Vagina (tissue), 2 donors: ENCODE data around the gene OR11A1. TPM values are rescaled to one million over a fixed set of nuclear protein-coding genes. Genes with fewer than 3 reads are reported as not detected.

Source experiments
- DNase-seq, 2 donors: peaks; one replicate each; pipeline ENCODE4 v3.0.0-alpha.2; 2017; ENCODE audit errors: extremely low spot score in 2 of 2
- H3K27ac ChIP-seq: fragments of 200-600 bp; sonication (generic); one replicate; pipeline ENCODE4 v1.5.1; 2019
- H3K27me3 ChIP-seq: fragments of 200-600 bp; sonication (generic); one replicate; pipeline ENCODE4 v1.5.1; 2019
- H3K36me3 ChIP-seq, 2 donors: fragments of 200-600 bp; sonication (generic); one replicate each; pipeline ENCODE4 v1.5.1; 2017 to 2019
- H3K4me1 ChIP-seq: fragments of 200-600 bp; sonication (generic); one replicate; pipeline ENCODE4 v1.5.1; 2019
- H3K4me3 ChIP-seq, 2 donors: fragments of 200-600 bp; sonication (generic); 1 replicate in 1 of 2; 2 replicates in 1 of 2; pipeline ENCODE4 v1.5.1; 2016 to 2019
- H3K9me3 ChIP-seq: fragments of 200-600 bp; sonication (generic); one replicate; pipeline ENCODE4 v1.5.1; 2019
- POLR2A ChIP-seq, 2 donors: fragments of 450-650 bp; IDR thresholded peaks; one replicate each; pipeline ENCODE4 v1.6.1; 2017; ENCODE audit warnings: antibody characterized with exemption in 2 of 2, mild to moderate bottlenecking in 2 of 2, moderate library complexity in 2 of 2
- POLR2AphosphoS5 ChIP-seq, 2 donors: sonication (generic); formaldehyde crosslinking; IDR thresholded peaks; one replicate each; pipeline ENCODE4 v1.9.0; 2017; ENCODE audit warnings: antibody characterized with exemption in 2 of 2, mild to moderate bottlenecking in 2 of 2, low read depth in 1 of 2; ENCODE audit not compliant: insufficient read depth in 1 of 2
- intact Hi-C: fragments of 100-400 bp; cut with DNase I; formaldehyde crosslinking; loops from one replicate; pipeline ENCODE4 v1.15.1; 2023
- total RNA-seq: library from RNA; depleted of rRNA; stranded (reverse); fragments of >200 nt; gene quantifications from one replicate; pipeline ENCODE4 v1.2.3, GENCODE V29; 2016
- TF ChIP-seq, protein P1 (sequence below), 3 experiments: fragments of 450-650 bp in 2 of 3; fragments of 200-600 bp in 1 of 3; sonication (generic) in 1 of 3; IDR thresholded peaks; one replicate each; pipeline ENCODE4 v1.5.1; 2017 to 2019; ENCODE audit warnings: antibody characterized with exemption in 3 of 3, mild to moderate bottlenecking in 2 of 3, moderate library complexity in 2 of 3

Gene OR11A1
- total RNA-seq, 1 donor from 2014 or later, result not detected

DNA sequence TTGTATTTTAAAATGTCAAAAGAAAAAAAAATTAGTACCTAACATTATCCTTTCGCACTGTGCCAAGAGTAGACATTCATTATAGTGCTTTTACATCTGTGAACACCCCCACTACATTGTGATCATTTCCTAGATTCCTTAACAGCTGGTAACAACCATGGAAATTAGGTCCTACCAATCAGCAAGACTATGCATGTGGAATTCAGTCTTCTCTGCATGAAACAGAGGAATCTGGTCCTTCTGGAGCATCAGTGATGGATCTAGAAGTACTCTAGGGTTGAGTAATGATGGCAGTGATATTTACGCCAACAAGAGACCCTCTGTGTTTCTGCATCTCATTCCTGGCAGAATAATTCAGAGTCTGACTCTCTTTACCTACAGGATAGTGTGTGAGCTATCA lies 32.7 kb downstream of the OR11A1 start:
- Histone ChIP-seq H3K36me3 (no peaks in the 10 kb centered on the region), H3K4me3 (no peak overlapping the region), H3K27me3 (no peaks in the 10 kb centered on the region), H3K27ac (no peak overlapping the region), H3K9me3 (no peaks in the 10 kb centered on the region), H3K4me1 (no peaks in the 10 kb centered on the region)
- TF ChIP-seq POLR2AphosphoS5 (IDR thresholded peaks at IDR 0.05; ENCODE audit: insufficient read depth in 1 of 2, low read depth in 1 of 2) (no peak), POLR2A (IDR thresholded peaks at IDR 0.05) (no peak)
- TF ChIP-seq, protein P1, sequence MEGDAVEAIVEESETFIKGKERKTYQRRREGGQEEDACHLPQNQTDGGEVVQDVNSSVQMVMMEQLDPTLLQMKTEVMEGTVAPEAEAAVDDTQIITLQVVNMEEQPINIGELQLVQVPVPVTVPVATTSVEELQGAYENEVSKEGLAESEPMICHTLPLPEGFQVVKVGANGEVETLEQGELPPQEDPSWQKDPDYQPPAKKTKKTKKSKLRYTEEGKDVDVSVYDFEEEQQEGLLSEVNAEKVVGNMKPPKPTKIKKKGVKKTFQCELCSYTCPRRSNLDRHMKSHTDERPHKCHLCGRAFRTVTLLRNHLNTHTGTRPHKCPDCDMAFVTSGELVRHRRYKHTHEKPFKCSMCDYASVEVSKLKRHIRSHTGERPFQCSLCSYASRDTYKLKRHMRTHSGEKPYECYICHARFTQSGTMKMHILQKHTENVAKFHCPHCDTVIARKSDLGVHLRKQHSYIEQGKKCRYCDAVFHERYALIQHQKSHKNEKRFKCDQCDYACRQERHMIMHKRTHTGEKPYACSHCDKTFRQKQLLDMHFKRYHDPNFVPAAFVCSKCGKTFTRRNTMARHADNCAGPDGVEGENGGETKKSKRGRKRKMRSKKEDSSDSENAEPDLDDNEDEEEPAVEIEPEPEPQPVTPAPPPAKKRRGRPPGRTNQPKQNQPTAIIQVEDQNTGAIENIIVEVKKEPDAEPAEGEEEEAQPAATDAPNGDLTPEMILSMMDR (IDR thresholded peaks at IDR 0.05), result no peak
- DNase-seq, result no peak
- intact Hi-C loops, result no loop called here

DNA sequence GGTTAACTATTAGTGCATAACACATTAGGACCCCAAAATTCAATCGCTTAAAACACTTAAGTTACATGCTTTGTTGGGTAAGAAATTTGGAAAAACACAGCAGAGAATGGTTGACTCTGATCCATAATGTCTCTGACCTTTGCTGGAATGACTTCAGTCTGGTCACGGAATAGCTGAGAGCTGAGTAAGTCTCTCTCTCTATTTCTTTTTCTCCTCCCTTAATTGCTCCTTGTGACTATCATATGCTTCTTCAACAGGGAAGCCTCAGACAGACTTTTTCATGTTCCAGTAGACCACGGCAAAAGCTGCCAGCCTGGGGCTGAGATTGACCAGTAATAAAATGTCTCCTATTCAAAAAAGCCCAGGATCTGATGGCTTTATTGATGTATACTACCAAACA lies 37.4 kb downstream of the OR11A1 start:
- no peak for DNase-seq
- no peak for TF ChIP-seq POLR2AphosphoS5 (IDR thresholded peaks at IDR 0.05; ENCODE audit: insufficient read depth in 1 of 2, low read depth in 1 of 2)
- TF ChIP-seq, protein P1 (IDR thresholded peaks at IDR 0.05), result no peak
- TF ChIP-seq POLR2A (IDR thresholded peaks at IDR 0.05), result no peak
- H3K4me1 ChIP-seq, result no peaks in the 10 kb centered on the region
- intact Hi-C loops, result no loop called here
- no peaks in the 10 kb centered on the region for H3K36me3 ChIP-seq
- no peak overlapping the region for H3K4me3 ChIP-seq
- no peaks in the 10 kb centered on the region for H3K27me3 ChIP-seq
- no peak overlapping the region for H3K27ac ChIP-seq
- H3K9me3 ChIP-seq, result no peaks in the 10 kb centered on the region

DNA sequence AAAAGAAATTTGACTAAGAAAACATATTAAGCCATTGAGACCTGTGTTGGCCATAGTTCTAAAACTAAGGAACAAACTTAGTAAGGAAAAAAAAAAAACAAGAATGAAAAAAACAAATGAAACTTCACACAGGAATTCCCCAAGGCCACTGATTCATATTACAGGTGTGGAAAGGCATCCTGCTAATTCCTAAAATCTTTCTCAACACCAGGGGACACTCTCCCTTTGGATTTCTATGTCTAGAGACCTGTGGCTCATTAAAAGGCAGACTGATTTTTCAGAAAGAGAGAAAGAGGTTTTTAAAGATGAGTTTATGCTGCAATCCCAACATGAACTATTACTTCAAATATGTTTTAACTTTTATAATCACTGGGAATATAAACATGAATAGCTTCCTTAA lies 42.3 kb downstream of the OR11A1 start, which contains the start of gene OR12D1:
TSS of gene OR12D1 (plus strand) at position 341 of the 400 bp plus-strand sequence.
- Histone ChIP-seq H3K9me3 (no peaks in the 10 kb centered on the region), H3K4me3 (no peak within 1 kb of the TSS), H3K27me3 (no peaks in the 10 kb centered on the region), H3K36me3 (no peaks in the 10 kb centered on the region), H3K27ac (no peak within 1 kb of the TSS), H3K4me1 (no peaks in the 10 kb centered on the region)
- intact Hi-C loops, result no loop called here
- TF ChIP-seq, protein P1 (IDR thresholded peaks at IDR 0.05), result no peak
- TF ChIP-seq POLR2A (IDR thresholded peaks at IDR 0.05), result no peak
- no peak for TF ChIP-seq POLR2AphosphoS5 (IDR thresholded peaks at IDR 0.05; ENCODE audit: insufficient read depth in 1 of 2, low read depth in 1 of 2)
- DNase-seq, result no peak

DNA sequence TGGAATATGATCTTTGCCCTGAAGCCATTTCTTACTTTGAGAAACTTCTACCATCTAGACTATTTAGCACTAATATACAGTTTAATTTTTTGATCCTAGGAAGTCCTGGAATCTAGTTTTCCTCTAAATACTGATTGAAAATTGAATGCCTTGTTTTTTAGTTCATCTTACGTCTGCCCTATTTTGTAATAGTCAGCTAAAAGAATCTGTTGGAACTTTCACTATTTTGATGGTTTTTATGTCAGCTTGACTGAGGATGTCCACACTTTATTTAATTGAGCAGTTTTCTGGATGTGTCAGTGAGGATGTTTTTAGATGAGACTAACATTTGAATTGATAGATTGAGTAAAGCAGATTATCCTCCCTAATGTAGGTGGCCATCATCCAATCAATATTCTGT lies 53.1 kb downstream of the OR11A1 start:
- no peak for DNase-seq
- no peaks in the 10 kb centered on the region for H3K36me3 ChIP-seq
- no peak for TF ChIP-seq POLR2A (IDR thresholded peaks at IDR 0.05)
- TF ChIP-seq, protein P1 (IDR thresholded peaks at IDR 0.05), result no peak
- no peak for TF ChIP-seq POLR2AphosphoS5 (IDR thresholded peaks at IDR 0.05; ENCODE audit: insufficient read depth in 1 of 2, low read depth in 1 of 2)
- intact Hi-C loops, result no loop called here
- H3K9me3 ChIP-seq, result no peaks in the 10 kb centered on the region
- no peaks in the 10 kb centered on the region for H3K4me1 ChIP-seq
- H3K4me3 ChIP-seq, result no peak overlapping the region
- H3K27ac ChIP-seq, result no peak overlapping the region
- H3K27me3 ChIP-seq, result no peaks in the 10 kb centered on the region

DNA sequence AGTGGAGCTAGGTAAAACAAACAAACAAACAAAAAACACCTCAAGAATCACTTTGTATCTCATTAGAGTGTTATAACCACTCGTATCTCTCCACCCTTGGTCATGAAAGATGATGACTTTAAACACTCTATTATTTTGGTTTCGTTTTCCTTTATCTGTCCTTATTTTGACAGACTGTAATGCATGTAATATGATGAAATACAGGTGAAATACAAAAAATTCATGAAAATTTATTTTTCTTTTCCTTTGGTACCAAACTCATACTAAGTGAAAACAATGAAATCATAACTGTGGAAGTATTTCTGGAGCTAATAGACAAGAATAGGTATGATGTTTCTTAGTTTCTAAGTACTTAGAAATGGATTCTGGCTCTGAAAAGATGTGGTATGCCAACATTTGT lies 57.3 kb downstream of the OR11A1 start:
- intact Hi-C loops, result no loop called here
- no peaks in the 10 kb centered on the region for H3K27me3 ChIP-seq
- H3K36me3 ChIP-seq, result no peaks in the 10 kb centered on the region
- H3K4me3 ChIP-seq, result no peak overlapping the region
- no peaks in the 10 kb centered on the region for H3K9me3 ChIP-seq
- no peak overlapping the region for H3K27ac ChIP-seq
- H3K4me1 ChIP-seq, result no peaks in the 10 kb centered on the region
- no peak for DNase-seq
- no peak for TF ChIP-seq POLR2AphosphoS5 (IDR thresholded peaks at IDR 0.05; ENCODE audit: insufficient read depth in 1 of 2, low read depth in 1 of 2)
- TF ChIP-seq POLR2A (IDR thresholded peaks at IDR 0.05), result no peak
- TF ChIP-seq, protein P1 (IDR thresholded peaks at IDR 0.05), result no peak
